Chondrocyte (in vitro differentiated cells): Measurements from ENCODE around the gene RRP15. TPM values are rescaled to one million over a fixed set of nuclear protein-coding genes. Genes with fewer than 3 reads are reported as not detected.

ENCODE experiments used
- DNase-seq: peaks from one replicate; pipeline ENCODE4 v3.0.0; 2021; ENCODE audit warnings: mixed read lengths, low spot score
- H3K27ac Mint-ChIP-seq: one replicate; pipeline ENCODE4 v1.8.0; 2021; ENCODE audit warnings: mild to moderate bottlenecking, moderate library complexity, mixed read lengths; ENCODE audit not compliant: unreplicated experiment
- H3K27me3 Mint-ChIP-seq: 2 replicates; pipeline ENCODE4 v1.8.0; 2021; ENCODE audit warnings: low read depth, mixed read lengths
- H3K36me3 Mint-ChIP-seq: 2 replicates; pipeline ENCODE4 v1.8.0; 2021; ENCODE audit warnings: low read depth, mixed read lengths
- H3K4me1 Mint-ChIP-seq: 2 replicates; pipeline ENCODE4 v1.8.0; 2021; ENCODE audit warnings: low read depth, mild to moderate bottlenecking, mixed read lengths
- H3K4me3 Mint-ChIP-seq: one replicate; pipeline ENCODE4 v1.8.0; 2021; ENCODE audit warnings: mild to moderate bottlenecking, moderate library complexity, mixed read lengths; ENCODE audit not compliant: unreplicated experiment
- H3K9me3 Mint-ChIP-seq: 2 replicates; pipeline ENCODE4 v1.8.0; 2021; ENCODE audit warnings: low read depth, mixed read lengths
- total RNA-seq: library from RNA; stranded (reverse); gene quantifications from 3 replicates; pipeline ENCODE4 v1.2.1, GENCODE V29; 2021
- TF ChIP-seq, protein P1 (sequence below): fragments of 200-600 bp; sonication (generic); IDR thresholded peaks from 2 replicates; pipeline ENCODE4 v1.5.0; 2021; ENCODE audit warnings: antibody characterized with exemption, mild to moderate bottlenecking, moderate library complexity

RRP15 gene
- total RNA-seq, 1 donor from 2014 or later: 16.9 TPM

GRCh38 chr1:218254296-218254946 lies 30.7 kb upstream of the RRP15 start:
- Mint-ChIP-seq H3K9me3 (peaks cover 7% of the 10 kb centered on the region), H3K4me3 (no peak overlapping the region), H3K27ac (no peak overlapping the region), H3K4me1 (no peaks in the 10 kb centered on the region), H3K27me3 (peaks cover 37% of the 10 kb centered on the region), H3K36me3 (peaks cover 3% of the 10 kb centered on the region)
- TF ChIP-seq, protein P1, sequence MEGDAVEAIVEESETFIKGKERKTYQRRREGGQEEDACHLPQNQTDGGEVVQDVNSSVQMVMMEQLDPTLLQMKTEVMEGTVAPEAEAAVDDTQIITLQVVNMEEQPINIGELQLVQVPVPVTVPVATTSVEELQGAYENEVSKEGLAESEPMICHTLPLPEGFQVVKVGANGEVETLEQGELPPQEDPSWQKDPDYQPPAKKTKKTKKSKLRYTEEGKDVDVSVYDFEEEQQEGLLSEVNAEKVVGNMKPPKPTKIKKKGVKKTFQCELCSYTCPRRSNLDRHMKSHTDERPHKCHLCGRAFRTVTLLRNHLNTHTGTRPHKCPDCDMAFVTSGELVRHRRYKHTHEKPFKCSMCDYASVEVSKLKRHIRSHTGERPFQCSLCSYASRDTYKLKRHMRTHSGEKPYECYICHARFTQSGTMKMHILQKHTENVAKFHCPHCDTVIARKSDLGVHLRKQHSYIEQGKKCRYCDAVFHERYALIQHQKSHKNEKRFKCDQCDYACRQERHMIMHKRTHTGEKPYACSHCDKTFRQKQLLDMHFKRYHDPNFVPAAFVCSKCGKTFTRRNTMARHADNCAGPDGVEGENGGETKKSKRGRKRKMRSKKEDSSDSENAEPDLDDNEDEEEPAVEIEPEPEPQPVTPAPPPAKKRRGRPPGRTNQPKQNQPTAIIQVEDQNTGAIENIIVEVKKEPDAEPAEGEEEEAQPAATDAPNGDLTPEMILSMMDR: no peak
- DNase-seq: no peak

GRCh38 chr1:218255090-218255489 lies 30.0 kb upstream of the RRP15 start:
- DNase-seq: no peak
- Mint-ChIP-seq H3K27me3 (peaks cover 36% of the 10 kb centered on the region), H3K36me3 (peaks cover 3% of the 10 kb centered on the region), H3K27ac (no peak overlapping the region), H3K4me1 (no peaks in the 10 kb centered on the region), H3K4me3 (no peak overlapping the region), H3K9me3 (peaks cover 13% of the 10 kb centered on the region)
- TF ChIP-seq, protein P1: no peak

DNA sequence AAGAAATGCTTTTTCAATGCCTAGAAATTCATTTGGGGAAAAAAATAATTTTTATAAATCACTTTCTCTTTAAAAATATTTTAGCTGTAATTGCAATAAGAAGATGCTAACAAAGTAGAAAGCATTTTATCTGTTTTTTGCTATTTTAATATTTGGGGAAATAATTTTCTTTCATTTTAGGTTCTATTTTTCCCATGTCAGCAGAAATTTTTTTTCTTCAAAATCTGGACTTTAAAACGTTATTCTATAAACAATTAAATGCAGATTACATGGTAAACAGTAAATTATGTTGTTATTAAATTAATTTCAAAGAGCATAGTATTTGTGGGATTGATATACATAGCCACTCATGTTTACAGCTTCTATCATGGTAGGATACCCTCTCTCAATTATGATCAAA lies 27.7 kb upstream of the RRP15 start:
- Mint-ChIP-seq H3K27ac (no peak overlapping the region), H3K4me1 (no peaks in the 10 kb centered on the region), H3K9me3 (peaks cover 17% of the 10 kb centered on the region), H3K36me3 (peaks cover 3% of the 10 kb centered on the region), H3K27me3 (peaks cover 28% of the 10 kb centered on the region), H3K4me3 (no peak overlapping the region)
- DNase-seq: no peak
- TF ChIP-seq, protein P1: no peak

- H3K4me1 Mint-ChIP-seq: no peaks in the 10 kb centered on the region
- peaks cover 17% of the 10 kb centered on the region for H3K9me3 Mint-ChIP-seq
- H3K27ac Mint-ChIP-seq: no peak overlapping the region
- TF ChIP-seq, protein P1: no peak
- no peak for DNase-seq
- H3K4me3 Mint-ChIP-seq: no peak overlapping the region
- peaks cover 26% of the 10 kb centered on the region for H3K27me3 Mint-ChIP-seq
- H3K36me3 Mint-ChIP-seq: peaks cover 3% of the 10 kb centered on the region
Measured at GRCh38 chr1:218257971-218258370, 27.1 kb upstream of the RRP15 start.

- Mint-ChIP-seq H3K4me3 (no peak overlapping the region), H3K4me1 (no peaks in the 10 kb centered on the region), H3K9me3 (peaks cover 17% of the 10 kb centered on the region), H3K27ac (no peak overlapping the region), H3K36me3 (peaks cover 3% of the 10 kb centered on the region), H3K27me3 (peaks cover 20% of the 10 kb centered on the region)
- no peak for DNase-seq
- TF ChIP-seq, protein P1: no peak
Measured at GRCh38 chr1:218259339-218259738, 25.8 kb upstream of the RRP15 start.
